C1 segment of cervical spinal cord (tissue), 14 donors: Measurements from ENCODE around the gene ATAD3B.

Source experiments
- DNase-seq, 14 donors: peaks; one replicate each; lab custom pipeline; 2025; lab: John Stamatoyannopoulos, UW

Gene ATAD3B

GRCh38 chr1:1544544-1544943 lies 73.0 kb downstream of the ATAD3B start:
- no peak for DNase-seq
